ENCODE results near the gene PGAM5.

DNA sequence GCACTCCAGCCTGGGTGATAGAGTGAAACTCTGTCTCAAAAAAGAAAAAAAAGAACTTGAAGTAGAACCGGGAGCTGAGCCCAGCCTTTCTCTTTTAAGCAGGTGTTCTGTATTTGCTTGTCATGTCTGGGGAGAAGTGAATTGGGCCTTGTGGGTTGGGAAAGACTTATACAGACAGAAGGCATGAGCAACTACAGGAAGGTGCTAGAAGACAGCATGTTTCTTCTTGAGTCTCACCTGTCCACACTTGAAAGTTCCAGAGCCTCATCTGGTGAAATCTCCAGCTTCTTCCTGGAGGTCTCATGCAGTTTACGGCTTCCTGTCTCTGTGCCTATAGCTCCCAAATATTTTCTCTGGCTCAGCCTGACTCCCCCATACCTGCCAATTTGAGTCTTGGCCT lies 2.5 kb downstream of the PGAM5 start:
- TF ChIP-seq, protein P1, sequence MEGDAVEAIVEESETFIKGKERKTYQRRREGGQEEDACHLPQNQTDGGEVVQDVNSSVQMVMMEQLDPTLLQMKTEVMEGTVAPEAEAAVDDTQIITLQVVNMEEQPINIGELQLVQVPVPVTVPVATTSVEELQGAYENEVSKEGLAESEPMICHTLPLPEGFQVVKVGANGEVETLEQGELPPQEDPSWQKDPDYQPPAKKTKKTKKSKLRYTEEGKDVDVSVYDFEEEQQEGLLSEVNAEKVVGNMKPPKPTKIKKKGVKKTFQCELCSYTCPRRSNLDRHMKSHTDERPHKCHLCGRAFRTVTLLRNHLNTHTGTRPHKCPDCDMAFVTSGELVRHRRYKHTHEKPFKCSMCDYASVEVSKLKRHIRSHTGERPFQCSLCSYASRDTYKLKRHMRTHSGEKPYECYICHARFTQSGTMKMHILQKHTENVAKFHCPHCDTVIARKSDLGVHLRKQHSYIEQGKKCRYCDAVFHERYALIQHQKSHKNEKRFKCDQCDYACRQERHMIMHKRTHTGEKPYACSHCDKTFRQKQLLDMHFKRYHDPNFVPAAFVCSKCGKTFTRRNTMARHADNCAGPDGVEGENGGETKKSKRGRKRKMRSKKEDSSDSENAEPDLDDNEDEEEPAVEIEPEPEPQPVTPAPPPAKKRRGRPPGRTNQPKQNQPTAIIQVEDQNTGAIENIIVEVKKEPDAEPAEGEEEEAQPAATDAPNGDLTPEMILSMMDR (conservative IDR thresholded peaks at IDR 0.05; ENCODE audit: low read depth, low read length), result no peak
- no peak for TF ChIP-seq EZH2 (IDR thresholded peaks at IDR 0.05; ENCODE audit: borderline replicate concordance, low read depth, low read length, poor library complexity, severe bottlenecking)

Data from A673 (cell line).